OCI-LY7 (cell line): Measurements from ENCODE around the gene PSG11.

ENCODE experiments used
- EZH2phosphoT487 ChIP-seq: fragments of 200-600 bp; sonication (generic); IDR thresholded peaks from 2 replicates; pipeline ENCODE4 v1.6.1; 2018; ENCODE audit warnings: low read depth, borderline replicate concordance, mild to moderate bottlenecking, mixed run types, antibody characterized with exemption, low read length, moderate library complexity, mixed read lengths
- TF ChIP-seq, protein P1 (sequence below): fragments of 200-600 bp; sonication (generic); conservative IDR thresholded peaks from 2 replicates; pipeline ENCODE4 v1.5.1; 2014; ENCODE audit warnings: mild to moderate bottlenecking, antibody characterized with exemption, low read length, moderate library complexity, mixed read lengths

DNA sequence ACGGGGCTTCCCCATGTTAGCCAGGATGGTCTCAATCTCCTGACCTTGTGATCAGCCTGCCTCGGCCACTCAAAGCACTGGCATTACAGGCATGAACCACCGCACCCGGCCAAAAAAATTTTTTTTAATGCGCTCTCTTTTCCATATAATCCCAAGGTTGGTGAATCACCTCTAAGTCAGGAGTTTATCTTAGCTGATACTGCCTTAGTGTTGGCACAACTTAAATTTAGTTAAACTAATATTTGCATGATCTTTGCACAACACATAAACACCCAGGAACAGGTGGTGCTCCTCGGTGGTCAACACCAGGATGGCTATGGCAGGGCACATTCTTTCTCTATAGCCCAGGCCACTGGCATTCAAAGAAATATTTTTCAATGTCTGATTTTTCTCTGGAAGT is 65.2 kb downstream of the PSG11 start:
- TF ChIP-seq, protein P1, sequence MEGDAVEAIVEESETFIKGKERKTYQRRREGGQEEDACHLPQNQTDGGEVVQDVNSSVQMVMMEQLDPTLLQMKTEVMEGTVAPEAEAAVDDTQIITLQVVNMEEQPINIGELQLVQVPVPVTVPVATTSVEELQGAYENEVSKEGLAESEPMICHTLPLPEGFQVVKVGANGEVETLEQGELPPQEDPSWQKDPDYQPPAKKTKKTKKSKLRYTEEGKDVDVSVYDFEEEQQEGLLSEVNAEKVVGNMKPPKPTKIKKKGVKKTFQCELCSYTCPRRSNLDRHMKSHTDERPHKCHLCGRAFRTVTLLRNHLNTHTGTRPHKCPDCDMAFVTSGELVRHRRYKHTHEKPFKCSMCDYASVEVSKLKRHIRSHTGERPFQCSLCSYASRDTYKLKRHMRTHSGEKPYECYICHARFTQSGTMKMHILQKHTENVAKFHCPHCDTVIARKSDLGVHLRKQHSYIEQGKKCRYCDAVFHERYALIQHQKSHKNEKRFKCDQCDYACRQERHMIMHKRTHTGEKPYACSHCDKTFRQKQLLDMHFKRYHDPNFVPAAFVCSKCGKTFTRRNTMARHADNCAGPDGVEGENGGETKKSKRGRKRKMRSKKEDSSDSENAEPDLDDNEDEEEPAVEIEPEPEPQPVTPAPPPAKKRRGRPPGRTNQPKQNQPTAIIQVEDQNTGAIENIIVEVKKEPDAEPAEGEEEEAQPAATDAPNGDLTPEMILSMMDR = no peak
- TF ChIP-seq EZH2phosphoT487 = no peak
